GM19035 (cell line): ENCODE data around the gene FECH.
A peak's percentile ranks its signal among the peaks of the same experiment; 100 is the strongest.
"Not testable (repeated sequence)": the region's sequence is repeated elsewhere in the genome, so short reads cannot be mapped to it uniquely, and the experiment has no call there.

Experiments
- ATAC-seq: cut with Tn5 transposase; IDR thresholded peaks from one replicate; pipeline ENCODE4 v1.9.1; 2021; ENCODE audit not compliant: unreplicated experiment

Gene FECH, protein sequence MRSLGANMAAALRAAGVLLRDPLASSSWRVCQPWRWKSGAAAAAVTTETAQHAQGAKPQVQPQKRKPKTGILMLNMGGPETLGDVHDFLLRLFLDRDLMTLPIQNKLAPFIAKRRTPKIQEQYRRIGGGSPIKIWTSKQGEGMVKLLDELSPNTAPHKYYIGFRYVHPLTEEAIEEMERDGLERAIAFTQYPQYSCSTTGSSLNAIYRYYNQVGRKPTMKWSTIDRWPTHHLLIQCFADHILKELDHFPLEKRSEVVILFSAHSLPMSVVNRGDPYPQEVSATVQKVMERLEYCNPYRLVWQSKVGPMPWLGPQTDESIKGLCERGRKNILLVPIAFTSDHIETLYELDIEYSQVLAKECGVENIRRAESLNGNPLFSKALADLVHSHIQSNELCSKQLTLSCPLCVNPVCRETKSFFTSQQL

DNA sequence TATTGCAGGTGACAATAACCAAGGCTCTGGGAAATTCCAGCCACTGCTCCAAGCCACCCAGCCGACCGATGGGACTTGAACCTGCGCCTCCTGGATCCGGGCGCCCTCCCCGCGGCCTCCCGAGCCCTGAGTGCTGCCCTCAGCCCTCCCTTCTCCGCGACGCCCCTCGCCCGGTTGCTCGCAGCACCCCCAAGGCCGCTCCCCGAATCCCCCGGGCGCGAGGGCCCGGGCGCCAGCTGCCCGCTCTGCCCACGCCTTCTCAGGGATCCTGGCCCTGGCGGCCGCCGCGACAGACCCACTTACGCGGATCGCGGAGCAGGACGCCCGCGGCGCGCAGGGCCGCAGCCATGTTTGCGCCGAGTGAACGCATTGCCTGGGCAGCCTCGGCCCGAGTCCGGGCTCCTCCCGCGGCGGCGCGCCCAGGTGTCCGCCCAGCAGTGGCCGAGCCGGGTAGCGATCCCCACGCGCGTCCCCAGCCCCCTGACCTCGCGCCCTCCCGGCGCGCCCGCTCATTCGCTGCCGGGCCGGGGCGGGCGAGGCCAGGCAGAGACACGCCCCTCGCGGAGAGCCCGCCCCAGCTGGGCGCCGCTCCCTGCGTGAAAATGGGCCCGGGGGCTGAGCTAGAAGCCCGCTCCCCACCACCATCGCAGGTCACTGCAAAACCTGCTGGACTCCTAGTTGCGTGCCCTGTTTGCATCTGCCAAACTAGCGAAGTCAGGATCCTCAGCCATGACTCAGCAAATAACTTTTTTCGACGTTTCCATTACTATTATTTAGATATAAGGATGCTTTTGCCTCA, at the start of gene FECH:
TSS of gene FECH (minus strand) at position 452 of the 799 bp plus-strand sequence. CDS start at position 370, 82 bp downstream.
- peak; percentile 93 for ATAC-seq

DNA sequence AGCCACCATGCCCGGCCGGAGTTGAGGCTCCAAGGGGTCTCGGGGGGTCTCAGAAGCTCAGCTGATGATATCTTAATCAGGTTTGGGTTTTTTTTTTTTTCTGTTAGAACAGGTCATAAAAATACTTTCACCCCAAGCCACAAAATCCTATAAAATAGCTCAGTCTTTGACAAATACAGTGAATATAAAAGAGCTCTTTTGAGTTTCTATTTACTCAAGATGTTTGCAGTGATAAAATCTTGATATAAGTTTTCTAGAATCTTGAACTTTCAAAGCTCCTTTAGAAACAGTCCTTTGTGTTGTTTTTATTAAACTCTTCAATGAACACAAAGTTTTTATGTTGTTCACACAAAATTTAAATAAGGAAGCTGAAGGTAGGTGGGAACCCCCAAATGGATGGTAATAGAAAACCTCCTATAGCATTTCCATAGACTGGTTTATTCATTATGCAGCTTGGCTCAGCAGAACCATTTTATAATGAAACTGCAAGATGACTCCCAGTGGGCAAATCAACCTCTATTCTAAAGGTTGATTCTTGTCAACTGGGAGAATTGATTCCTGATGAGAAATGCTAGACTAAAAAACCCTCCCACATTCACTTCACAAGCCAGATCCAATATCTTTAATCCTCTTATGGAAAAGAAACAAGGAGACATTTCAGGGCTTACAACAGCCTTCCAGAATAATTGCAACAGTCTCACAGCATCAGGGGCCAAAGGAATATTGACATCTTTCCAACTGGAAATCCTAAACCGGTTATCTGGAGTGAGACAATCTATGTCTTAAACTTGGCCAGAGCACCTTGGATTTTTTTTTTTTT, 48.7 kb upstream of the FECH start:
- no peak for ATAC-seq

DNA sequence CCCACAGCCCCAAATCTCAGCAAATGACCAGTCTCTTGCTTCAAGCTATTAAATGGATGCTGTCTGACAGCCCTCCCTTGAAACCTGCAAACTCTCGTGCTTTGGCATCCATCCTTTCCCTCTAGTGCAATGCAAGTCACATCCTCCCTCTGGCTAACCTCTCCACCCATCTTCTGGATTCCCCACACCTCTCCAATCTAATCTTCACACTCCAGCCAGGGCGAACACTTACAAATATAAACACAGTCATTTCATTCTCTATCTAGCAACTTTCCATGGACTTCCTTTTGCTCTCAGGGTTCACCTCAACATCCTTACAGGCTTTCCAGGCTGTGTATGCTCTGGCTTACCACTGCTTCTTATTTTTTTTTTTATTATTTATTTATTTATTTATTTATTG, 45.2 kb upstream of the FECH start:
- ATAC-seq = no peak

DNA sequence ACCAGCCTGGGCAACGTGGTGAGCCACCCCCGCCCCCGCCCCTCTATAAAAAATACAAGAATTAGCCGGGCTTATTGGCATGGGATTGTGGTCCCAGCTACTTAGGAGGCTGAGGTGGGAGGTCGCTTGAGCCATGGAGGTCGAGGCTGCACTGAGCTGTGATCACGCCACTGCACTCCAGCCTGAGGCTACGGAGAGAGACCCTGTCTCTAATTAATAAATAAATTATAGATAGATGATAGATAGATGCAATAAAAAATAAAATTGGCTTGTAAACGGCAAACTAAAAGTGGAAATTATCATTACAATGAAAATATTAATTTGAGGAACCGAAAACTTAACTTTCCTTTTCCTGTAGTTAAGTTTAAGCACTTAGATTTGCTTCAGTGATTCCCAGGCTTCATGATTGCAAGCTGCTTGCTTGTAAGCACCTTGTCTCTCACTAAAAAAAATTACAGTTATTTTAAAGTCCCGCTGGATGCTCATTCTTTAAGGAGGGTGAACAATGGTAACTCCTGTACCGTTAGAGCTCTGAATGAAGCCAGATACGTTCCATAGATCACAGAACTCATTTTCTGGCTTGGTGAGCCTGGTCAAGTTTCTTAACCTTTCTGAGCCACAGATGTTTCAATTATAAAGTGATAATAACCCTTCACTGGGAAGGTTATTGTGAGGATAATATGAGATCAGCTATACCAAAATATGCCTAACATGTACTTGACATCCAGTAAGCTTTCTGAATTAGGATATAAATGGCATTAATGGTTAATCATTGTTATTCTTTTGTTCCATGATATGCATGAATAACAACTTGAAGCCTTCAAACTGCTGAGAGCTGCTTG, 44.5 kb upstream of the FECH start:
- ATAC-seq = peak; percentile 29

DNA sequence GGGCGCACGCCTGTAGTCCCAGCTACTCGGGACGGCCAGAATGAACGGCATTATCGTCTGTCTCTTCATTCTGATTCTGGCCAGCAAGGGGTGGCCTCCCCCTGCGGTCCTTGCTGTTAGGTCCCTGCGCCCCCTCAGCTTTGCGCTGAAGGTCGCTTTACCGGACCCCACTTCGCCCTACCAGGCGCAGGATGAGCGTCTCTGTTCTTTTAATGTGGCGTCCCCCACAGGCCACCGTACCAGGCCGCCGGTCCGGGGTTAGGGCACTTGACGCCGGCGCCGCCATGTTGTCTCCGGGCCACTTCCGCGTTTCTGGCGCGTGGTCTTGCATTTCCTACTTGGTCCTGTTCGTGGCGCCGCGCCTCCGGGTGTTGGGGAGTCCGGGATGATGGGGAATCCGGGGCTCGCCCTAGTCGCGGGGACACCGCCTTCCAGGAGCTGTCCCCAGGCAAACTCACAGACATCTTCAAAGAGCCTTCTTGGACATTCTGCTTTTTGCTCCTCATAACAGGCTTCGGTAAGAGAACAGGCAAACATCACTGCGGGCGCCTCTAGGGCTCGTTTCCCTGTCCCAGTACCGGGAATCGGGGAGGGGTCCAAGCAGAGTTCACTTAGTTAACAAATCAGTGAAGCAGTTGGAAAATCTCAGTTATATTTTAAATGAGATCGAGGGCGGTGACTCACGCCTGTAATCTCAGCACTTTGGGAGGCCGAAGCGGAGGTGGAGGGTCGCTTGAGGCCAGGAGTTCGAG, 43.7 kb upstream of the FECH start:
- peak; percentile 92 for ATAC-seq

DNA sequence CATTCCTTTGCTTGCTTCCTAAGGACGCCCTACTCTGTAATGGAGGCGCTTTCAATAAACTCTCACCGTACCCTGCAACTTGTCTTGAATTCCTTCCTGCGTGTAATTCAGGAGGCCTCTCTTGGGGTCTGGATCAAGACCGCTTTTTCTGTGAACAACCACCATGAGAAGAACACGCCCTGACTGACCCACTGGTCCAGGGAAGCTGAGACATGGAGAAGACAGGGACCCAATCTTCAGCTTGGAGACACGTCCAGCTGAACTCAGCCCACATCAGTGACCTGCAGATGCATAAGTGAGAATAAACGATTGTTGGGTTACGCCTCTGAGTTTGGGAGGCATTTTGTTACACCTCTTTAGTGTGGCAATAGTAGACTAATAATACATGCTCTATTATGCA, 42.9 kb upstream of the FECH start:
- no peak for ATAC-seq

DNA sequence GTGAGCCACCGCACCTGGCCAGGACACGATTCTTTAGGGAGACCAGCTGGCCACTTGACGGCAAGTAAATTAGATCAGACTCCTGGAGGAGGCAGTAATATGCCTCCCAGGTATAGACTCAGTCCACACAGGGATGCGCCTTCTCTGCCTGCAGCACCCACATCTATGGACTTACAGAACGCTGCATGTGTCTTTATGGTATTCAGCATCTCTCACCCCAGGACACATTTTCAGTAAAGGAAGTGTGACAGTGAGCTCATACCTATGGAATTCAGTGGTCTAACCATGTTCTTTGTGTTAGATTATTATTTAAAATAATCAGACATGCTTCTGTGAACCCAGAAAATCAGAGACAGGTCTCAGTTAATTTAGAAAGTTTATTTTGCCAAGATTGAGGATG, 41.0 kb upstream of the FECH start:
- no peak for ATAC-seq

DNA sequence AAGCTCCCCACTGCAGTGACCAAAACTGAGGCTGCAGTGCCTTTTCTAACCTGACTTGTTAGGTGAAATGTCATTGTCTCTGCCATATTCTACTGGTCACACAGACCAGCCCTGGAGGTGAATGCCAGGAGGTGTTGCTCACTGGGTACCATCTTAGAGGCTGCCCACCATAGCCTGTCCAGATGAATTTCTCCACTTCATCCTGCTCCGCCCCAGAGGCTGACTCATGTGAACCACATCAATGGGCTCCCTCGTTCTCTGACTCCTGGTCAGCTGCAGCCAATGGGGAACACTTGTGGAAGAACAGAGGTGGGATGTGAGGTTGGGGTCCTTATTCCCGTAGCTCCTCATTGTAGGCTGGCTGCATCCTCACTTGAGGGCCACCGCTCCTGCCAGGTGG, 38.5 kb upstream of the FECH start:
- no peak for ATAC-seq

DNA sequence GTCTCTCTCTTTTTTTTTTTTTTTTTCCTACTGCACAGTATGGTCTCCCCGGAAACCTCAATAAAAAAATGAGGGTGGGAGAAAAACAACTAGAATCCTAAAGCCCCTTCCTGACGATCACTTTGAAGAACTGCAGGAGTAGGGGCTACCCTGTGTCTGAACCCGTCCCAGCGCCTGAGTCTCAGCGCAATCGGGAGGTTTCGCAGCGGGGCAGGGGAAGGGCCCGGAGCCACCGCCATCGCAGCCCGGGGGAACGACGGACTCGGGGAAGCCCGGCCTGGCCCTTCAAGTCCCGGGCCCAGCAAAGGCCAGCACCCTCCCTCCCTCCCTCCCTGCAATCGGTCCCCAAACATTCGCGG, 34.7 kb upstream of the FECH start:
- ATAC-seq = peak; percentile 21

DNA sequence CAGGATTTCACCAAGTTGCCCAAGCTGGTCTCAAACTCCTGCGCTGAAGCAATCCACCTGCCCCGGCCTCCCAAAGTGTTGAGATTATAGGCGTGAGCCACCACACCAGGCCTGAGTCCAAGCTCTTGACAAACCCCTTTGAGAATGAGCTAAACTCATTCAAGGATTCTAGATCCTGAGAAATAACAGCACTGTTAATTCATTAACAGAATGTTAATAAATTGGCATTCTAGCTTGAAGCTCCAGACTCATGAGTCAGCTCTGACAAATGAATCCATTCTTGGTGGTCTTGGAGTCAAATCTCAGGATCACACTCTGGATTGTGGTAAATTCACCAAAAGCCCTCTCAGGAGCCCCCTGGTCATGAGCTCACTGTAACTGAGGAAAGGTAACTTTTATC, 33.4 kb upstream of the FECH start:
- no peak for ATAC-seq

DNA sequence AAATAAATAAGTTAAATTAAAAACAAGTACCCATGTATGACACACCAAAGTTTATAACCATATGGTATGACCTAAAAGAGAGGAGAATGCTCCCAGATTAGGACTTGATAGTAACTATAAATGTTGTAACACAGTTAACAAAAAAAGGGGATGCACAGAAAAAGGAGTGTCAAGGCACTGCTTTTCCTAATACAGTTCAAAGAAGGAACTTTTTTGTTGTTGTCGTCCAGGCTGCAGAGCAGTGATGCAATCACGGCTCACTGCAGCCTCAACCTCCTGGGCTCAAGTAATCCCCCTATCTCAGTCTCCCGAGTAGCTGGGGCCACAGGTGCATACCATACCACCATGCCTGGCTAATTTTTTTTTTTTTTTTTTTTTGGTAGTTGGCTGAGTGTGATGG, 32.4 kb upstream of the FECH start:
- no peak for ATAC-seq

DNA sequence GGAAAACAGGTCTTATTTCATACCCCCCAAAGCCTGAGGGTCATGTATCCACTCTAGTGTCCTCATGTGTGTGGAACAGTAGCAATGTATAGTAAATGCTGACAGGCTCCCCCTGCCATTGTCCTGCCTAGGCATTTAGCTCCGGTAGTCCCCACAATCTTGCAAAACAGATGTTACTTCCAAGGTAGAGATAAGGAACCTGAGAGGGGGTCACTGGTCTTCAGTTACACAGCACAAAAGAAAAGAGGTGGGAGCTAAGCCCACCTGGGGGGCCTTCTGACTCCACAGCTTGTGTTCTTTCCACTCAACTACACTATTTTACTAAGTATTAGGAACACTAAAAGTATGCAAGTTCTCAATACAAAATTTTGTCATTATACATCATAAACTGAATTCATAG, 17.4 kb upstream of the FECH start:
- no peak for ATAC-seq

DNA sequence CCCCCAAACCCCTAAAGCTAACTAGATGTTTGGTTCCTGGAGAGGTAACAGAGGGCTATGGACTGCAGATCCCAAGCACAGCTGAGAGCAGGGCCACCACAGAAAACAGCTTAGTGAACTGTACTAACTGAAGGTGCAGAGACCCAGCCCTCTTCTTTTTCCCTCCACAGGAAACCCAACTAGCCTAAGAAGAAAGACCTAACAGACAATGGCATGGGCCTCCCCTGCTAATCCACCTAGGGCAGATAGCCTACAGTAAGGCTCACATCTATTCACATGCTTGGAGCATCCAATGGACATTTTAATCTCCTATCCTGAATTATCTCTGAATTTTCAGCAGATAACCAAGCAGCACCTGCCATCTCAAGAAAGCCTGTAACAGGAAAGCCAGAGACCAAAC, 8.8 kb upstream of the FECH start:
- no peak for ATAC-seq

DNA sequence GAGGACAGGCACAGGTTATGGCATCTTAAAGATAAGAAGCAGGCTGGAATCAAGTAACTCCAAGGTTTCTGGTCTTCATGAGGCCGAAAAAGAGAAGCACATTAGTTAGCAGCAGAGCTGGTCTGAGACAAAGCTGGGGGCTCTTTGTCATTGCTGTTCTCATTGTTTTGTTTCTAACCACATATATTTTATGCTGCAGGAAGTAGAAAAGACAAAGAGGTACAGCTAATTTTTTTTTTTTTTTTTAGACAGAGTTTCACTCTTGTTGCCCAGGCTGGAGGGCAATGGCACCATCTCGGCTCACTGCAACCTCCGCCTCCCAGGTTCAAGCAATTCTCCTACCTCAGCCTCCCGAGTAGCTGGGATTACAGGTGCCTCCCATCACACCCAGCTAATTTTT, 6.2 kb upstream of the FECH start:
- ATAC-seq = not testable (repeated sequence)

DNA sequence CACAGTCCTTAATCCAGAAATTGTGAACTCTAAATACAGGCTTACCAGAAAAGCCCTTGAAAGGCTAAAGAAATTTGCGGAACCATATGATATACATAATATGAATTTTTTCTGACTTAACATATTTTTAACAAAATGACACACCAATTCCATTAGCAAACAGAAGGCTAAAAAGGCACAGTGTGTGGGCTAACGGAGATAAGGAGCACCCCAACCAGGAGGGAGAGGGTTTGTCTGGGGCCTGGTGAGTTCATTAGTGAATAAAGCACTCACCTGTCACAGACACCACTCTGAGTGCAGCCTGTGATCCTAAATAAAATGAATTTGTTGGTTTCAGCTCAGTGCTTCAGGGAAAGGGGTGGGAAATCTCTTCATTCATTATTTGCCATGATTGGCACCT, 2.7 kb upstream of the FECH start:
- no peak for ATAC-seq

DNA sequence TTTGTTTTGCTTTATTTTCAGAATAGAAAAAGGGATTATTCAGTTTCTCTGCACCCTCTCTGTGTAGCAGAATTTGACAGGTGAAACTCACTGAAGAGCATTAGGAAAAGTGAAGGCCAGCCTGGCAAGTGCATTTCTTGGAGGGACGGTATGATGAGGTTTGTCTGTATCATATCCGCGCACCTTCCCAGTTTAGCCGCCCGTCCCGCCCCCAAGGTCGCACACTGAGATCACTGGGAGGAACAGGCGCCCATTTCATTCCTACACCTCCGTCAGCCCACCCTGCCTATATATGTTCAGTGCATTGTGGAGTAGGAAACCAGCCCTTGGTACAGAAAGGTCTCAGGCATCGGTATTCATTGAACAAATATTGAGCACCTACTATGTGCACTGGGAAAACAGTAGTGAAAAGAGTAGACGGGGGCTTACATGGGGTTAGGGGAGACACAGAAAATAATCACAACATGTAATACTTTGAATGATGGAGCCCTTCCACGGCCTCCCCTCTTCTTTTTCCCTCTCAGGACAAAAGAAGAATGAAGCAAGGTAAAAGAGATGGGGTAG, 678 bp upstream of the FECH start:
- no peak for ATAC-seq

DNA sequence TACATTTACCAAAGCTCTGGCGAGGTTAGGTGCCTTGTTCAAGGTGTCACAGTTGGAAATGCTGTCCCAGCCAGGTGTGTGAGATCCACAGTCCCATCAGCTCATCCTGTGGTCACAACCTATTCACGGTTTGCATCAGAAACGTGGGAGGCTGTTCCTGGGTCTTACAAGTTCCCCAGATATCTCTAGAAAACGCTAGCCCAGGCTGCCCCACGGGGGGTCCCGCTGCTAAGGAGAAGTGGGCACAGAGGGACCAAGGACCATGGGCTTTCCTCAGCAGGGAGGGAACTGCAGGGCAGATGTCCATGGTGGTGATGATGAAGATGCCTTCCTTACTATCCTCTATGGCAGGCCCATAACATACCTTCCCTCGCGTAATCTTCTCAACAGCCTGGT, 649 bp downstream of the FECH start:
- no peak for ATAC-seq

DNA sequence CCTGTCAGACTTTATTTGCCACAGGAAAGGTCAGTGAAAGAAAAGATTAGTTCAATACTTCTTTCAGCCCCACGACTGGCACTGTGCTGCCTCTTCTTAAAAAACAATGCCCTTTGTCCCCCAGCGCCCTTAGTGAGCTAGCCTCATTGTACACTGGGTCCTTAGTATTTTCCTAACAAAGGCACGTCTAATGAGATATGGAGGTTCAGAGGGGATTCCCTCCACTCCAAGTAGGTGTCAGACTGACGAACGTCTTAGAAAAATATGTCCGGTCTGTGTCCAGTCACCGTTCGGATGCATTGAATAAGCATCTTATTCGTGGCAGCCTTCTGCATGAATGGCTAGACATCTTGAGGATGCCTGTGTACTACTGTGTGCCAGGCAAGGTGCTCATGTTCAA, 1.1 kb downstream of the FECH start:
- ATAC-seq = no peak

DNA sequence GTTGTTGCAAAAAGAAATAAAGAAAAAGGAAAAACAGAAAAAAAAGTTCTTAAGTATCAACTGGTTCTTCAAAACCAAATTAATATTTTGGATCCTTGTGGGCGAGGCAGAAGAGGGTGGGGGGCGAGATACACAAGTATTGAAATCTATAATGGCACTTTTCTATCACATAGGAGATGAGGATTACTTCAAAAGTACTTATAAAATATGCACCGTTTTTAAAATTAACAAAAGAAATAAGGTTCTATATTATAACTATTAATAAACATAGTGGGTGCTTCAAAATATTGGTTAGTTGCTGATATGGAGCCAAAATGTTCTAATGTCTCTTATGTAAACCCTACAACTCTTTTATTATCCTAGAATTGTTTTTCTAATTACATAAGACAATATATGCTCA, 2.1 kb downstream of the FECH start:
- ATAC-seq = no peak
